ENCODE measurements around the gene IPMK. TPM values are rescaled to one million over a fixed set of nuclear protein-coding genes. Genes with fewer than 3 reads are reported as not detected.

Gene IPMK
- polyA plus RNA-seq, 4 donors: 4.9 to 19.0 (median 10.1) TPM

DNA sequence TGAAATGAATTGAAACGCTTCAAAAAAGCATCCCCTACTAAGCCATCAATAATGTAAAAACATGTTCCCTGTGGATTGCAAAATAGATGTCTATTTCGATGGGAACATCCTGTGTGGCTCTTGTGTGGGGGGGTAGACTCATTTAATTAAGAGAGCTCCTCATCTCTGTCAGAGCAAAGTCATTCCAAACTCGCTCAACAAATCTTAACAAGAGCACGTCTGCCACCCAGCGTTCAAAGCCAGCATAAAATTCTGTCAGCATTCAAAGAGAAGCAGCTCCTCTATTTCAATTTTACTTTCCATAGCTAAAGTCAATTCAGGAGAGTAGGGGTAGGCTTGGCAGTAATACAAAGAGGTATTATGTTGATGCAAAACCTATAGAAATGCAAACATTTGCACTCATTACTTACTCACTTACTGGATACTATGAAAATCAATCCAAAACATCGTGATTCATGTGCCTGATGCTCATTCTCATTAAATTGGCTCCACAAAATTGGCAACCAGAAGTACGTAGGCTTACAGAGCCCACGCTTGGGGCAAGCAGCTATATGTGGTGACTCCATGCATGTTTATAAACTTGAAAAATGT lies 114.9 kb downstream of the IPMK start:
- no peaks in the 10 kb centered on the region for H3K4me1 ChIP-seq (ENCODE audit: control insufficient read depth in 3 of 3, insufficient read depth in 2 of 3, low read depth in 1 of 3, low read length in 2 of 3)
- DNase-seq (peak; percentile 35 to 69), FAIRE-seq (no peak)
- no peak overlapping the region for H3K4me3 ChIP-seq (ENCODE audit: low read depth in 1 of 3, low read length in 3 of 3)
- no peaks in the 10 kb centered on the region for H3K36me3 ChIP-seq (ENCODE audit: control insufficient read depth in 3 of 3, insufficient read depth in 2 of 3, low read depth in 1 of 3, low read length in 3 of 3)
- no peaks in the 10 kb centered on the region for H3K27me3 ChIP-seq (ENCODE audit: control insufficient read depth in 3 of 3, insufficient read depth in 3 of 3, low read length in 3 of 3)
- H3K27ac ChIP-seq (ENCODE audit: low read depth in 1 of 3, low read length in 2 of 3): no peak overlapping the region
- 28 to 32% (median 30%) methylated on average over 8 of the region's 8 CpGs for WGBS, 3 donors
- no peaks in the 10 kb centered on the region for H3K9me3 ChIP-seq (ENCODE audit: control insufficient read depth in 2 of 2, insufficient read depth in 1 of 2, low read depth in 1 of 2, low read length in 1 of 2)

DNA sequence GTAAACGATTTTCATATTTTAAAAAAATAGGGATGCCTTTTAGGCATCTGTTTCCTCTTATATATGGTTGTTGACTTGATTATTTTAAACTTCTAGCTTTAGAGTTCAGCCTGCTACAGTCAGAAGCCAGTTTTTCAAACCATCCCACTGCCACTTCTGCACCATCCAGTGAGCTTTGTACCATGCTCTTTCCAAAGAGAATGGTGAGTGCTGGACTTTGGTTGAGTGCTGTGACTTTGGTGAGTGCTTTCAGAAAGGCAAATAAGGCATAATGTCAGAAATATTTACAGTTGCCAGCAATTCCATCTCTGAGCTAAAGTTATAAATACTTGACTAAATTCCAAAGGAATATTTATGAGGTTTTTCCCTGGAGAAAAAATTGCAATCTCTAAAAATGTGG lies 117.4 kb downstream of the IPMK start:
- no peak for DNase-seq
- H3K9me3 ChIP-seq (ENCODE audit: control insufficient read depth in 2 of 2, insufficient read depth in 1 of 2, low read depth in 1 of 2, low read length in 1 of 2): no peaks in the 10 kb centered on the region
- 42 to 57% (median 45%) methylated on average over 1 of the region's 1 CpG for WGBS, 3 donors
- no peak overlapping the region for H3K27ac ChIP-seq (ENCODE audit: low read depth in 1 of 3, low read length in 2 of 3)
- H3K27me3 ChIP-seq (ENCODE audit: control insufficient read depth in 3 of 3, insufficient read depth in 3 of 3, low read length in 3 of 3): no peaks in the 10 kb centered on the region
- H3K4me1 ChIP-seq (ENCODE audit: control insufficient read depth in 3 of 3, insufficient read depth in 2 of 3, low read depth in 1 of 3, low read length in 2 of 3): no peaks in the 10 kb centered on the region
- no peak for FAIRE-seq
- no peaks in the 10 kb centered on the region for H3K36me3 ChIP-seq (ENCODE audit: control insufficient read depth in 3 of 3, insufficient read depth in 2 of 3, low read depth in 1 of 3, low read length in 3 of 3)
- H3K4me3 ChIP-seq (ENCODE audit: low read depth in 1 of 3, low read length in 3 of 3): no peak overlapping the region

DNA sequence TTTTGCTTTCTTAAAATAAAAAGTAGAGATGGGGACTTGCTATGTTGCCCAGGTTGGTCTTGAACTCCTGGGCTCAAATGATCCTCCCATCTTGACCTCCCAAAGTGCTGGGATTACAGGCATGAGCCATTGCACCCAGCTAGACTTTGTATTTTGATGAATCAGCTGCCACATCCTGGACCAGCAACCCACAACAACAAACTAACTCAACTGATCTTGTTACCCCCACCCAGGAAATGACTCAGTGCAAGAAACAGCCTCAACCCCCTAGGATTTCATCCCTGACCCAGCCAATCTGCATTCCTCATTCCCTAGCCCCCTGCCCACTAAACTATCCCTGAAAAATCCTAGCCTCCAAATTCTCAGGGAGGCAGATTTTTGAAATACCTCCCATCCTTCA lies 123.8 kb downstream of the IPMK start:
- Histone ChIP-seq H3K9me3 (ENCODE audit: control insufficient read depth in 2 of 2, insufficient read depth in 1 of 2, low read depth in 1 of 2, low read length in 1 of 2) (no peaks in the 10 kb centered on the region), H3K36me3 (ENCODE audit: control insufficient read depth in 3 of 3, insufficient read depth in 2 of 3, low read depth in 1 of 3, low read length in 3 of 3) (no peaks in the 10 kb centered on the region), H3K4me3 (ENCODE audit: low read depth in 1 of 3, low read length in 3 of 3) (no peak overlapping the region), H3K27ac (ENCODE audit: low read depth in 1 of 3, low read length in 2 of 3) (no peak overlapping the region), H3K27me3 (ENCODE audit: control insufficient read depth in 3 of 3, insufficient read depth in 3 of 3, low read length in 3 of 3) (no peaks in the 10 kb centered on the region), H3K4me1 (ENCODE audit: control insufficient read depth in 3 of 3, insufficient read depth in 2 of 3, low read depth in 1 of 3, low read length in 2 of 3) (no peaks in the 10 kb centered on the region)
- DNase-seq: no peak
- no peak for FAIRE-seq

Other genes with a start within 250 kb of the IPMK start
- gene CISD1, start 1.3 kb upstream of the IPMK start, polyA plus RNA-seq: 100 to 1,000 TPM in 2 of 4 donors, 10 to 100 TPM in 2; 69.2 to 167 (median 113) TPM
- 10 to 100 TPM in 1 of 4 donors, 1 to 10 TPM in 3; 7.8 to 18.0 (median 9.1) TPM for gene UBE2D1, start 67.1 kb upstream of the IPMK start, polyA plus RNA-seq
- gene TFAM, start 117.5 kb upstream of the IPMK start, polyA plus RNA-seq: 10 to 100 TPM; 14.1 to 43.6 (median 19.0) TPM
- gene BICC1, start 245.0 kb upstream of the IPMK start, polyA plus RNA-seq: 1 to 10 TPM in 2 of 4 donors, under 1 TPM in 1, not detected in 1; 0.81 to 4.7 (median 1.3) TPM

Measured in small intestine (tissue), 7 donors.